ENCODE data around the gene PLEKHG4B.

GRCh38 chr5:190366-191035 is 98.5 kb downstream of the PLEKHG4B start:
- TF ChIP-seq POLR2A (IDR thresholded peaks at IDR 0.05; ENCODE audit: low read length) (no peak), GATA1 (IDR thresholded peaks at IDR 0.05; ENCODE audit: low read depth, low read length) (no peak)
